ENCODE data around the gene SDF4. TPM values are rescaled to one million over a fixed set of nuclear protein-coding genes. Genes with fewer than 3 reads are reported as not detected.
"Not testable (repeated sequence)": the region's sequence is repeated elsewhere in the genome, so short reads cannot be mapped to it uniquely, and the experiment has no call there.

The SDF4 gene
- total RNA-seq, 1 experiment from 2014 or later = 74.4 TPM

GRCh38 chr1:1259540-1259939, 27.7 kb upstream of the SDF4 start:
- no peak for DNase-seq (ENCODE audit: low read depth)

GRCh38 chr1:1259119-1259488, 27.3 kb upstream of the SDF4 start:
- DNase-seq (ENCODE audit: low read depth) = no peak

- no peak for DNase-seq (ENCODE audit: low read depth)
Measured at GRCh38 chr1:1256956-1257871, 25.4 kb upstream of the SDF4 start.

GRCh38 chr1:1255611-1256010, 23.8 kb upstream of the SDF4 start:
- no peak for DNase-seq (ENCODE audit: low read depth)

GRCh38 chr1:1255078-1255477, 23.3 kb upstream of the SDF4 start:
- DNase-seq (ENCODE audit: low read depth) = no peak

DNA sequence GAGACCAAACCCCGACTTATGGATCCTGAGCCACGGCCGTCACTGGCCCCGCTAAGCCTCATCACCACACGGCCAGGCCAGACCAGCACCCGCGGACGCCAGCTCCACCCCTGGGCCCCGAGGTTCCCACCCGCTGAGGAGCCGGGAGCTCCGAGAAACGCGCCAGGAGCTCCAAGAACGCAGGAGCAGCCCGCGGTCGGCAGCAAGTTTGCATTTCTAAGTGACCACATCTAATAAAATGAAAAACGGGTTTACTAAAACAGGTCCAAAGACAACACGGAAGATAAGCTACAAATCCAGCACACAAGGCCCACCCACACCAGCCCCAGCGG, 22.8 kb upstream of the SDF4 start:
- DNase-seq (ENCODE audit: low read depth) = no peak

- no peak for DNase-seq (ENCODE audit: low read depth)
Measured at GRCh38 chr1:1253972-1254666, 22.3 kb upstream of the SDF4 start.

DNA sequence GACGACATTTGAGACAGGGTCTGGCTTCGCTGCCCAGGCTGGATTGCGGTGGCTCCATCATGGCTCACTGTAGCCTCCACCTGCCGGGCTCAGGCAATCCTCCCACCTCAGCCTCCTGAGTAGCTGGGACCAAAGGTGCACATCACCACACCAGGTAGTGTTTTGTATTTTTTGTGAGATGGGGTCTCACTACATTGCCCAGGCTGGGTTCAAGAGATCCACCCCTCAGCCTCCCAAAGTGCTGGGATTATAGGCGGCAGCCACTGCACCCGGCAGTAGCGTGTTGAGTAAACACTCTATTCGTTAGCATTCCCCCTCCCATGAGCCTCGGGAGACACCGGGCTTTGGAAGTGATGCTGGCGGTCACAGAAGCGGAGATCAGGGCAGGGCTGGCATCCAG, 21.5 kb upstream of the SDF4 start:
- DNase-seq (ENCODE audit: low read depth) = no peak

DNA sequence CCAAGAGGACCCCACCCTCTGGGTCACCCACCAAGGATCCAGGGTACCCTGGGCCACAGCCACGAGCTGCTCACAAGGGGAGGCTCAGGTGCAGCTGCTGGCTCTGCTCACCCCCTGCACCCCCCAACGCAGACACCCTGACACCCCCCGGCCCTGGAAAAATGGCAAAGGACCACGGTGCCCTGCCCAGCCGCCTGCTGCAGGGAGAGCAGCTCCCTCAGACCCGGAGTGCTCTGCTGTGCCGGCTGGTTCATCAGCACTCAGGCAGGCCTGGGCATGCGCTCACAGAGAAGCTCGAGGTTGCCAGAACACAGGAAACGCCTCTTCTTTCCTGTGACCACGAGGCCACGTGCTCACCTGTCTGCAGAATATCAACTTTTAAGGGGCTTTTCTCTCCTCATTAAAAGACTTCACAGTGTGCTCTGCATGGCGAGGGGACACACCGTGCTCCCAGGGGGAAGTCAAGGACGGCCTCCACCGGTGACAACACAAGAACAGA, 19.0 kb upstream of the SDF4 start:
- no peak for DNase-seq (ENCODE audit: low read depth)

- not testable (repeated sequence) for DNase-seq (ENCODE audit: low read depth)
Measured at GRCh38 chr1:1248009-1248913, 16.5 kb upstream of the SDF4 start.

DNA sequence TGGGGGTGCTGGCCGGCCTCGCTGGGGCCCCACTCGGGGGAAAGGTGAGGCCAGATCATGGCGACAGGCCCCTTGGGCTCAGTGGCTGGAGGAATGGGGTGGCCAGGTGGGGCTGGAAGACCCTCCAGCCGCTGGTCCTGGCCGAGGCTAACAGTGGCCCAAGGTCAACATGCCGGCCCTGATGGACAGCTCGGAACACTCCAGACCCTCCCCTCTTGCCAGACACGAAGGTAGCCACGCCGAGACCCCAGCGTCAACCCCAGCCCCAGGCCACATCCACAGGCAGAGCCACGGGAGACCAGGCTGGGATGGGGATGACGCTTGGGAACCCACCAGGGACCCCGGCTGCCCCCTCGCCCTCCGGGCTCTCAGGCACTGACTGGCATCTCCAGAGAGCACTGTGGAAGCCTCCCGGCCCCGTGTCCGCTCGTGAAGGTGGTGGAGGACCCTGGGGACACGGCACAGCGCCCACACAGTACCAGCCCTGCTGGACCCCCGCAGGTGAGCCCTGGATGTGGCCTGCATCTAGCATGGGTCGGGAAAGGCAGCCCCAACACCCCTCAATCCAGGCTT, 15.6 kb upstream of the SDF4 start:
- no peak for DNase-seq (ENCODE audit: low read depth)

GRCh38 chr1:1246577-1247340, 15.0 kb upstream of the SDF4 start, which contains the start of gene C1QTNF12:
C1QTNF12 (minus strand) TSS chr1:1246722; CDS start chr1:1246690, 32 bp downstream.
- DNase-seq (ENCODE audit: low read depth) = no peak

DNA sequence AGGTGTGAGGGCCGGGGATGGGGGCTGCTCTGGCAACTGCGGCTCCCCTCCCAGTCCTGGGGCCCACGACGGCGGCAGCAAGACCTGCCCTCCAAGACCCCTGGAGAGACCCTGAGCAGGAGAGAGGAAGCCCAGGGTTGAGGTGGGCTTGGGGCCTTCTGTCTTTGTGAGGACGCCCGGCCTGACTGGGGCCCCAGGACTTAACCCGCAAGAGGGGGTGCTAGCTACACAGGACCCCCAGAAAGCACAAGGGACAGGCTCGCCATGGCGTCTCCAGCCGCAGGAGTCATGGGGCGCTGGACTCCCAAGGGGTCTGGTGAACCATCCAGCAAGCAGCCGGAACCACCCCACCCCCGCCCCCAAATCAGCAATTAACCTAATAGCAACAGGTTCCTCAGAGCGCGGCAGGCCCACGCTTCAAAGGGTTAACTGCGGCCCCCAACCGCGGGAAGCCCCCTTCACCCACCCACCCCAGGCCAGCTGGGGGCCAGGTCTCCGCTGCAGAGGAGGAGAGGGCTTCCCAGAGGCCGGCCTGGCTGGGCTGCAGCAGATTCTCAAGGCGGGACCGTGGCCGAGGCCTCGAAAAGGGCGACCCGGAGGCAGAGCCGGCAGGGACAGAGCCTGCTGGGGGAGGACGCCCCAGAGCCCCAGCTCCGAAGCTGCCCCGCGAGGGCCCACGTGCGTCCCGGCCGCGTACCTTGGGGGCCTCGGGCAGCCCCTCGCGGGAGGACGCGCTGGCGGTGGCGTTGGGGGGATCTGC, 14.2 kb upstream of the SDF4 start:
- no peak for DNase-seq (ENCODE audit: low read depth)

DNA sequence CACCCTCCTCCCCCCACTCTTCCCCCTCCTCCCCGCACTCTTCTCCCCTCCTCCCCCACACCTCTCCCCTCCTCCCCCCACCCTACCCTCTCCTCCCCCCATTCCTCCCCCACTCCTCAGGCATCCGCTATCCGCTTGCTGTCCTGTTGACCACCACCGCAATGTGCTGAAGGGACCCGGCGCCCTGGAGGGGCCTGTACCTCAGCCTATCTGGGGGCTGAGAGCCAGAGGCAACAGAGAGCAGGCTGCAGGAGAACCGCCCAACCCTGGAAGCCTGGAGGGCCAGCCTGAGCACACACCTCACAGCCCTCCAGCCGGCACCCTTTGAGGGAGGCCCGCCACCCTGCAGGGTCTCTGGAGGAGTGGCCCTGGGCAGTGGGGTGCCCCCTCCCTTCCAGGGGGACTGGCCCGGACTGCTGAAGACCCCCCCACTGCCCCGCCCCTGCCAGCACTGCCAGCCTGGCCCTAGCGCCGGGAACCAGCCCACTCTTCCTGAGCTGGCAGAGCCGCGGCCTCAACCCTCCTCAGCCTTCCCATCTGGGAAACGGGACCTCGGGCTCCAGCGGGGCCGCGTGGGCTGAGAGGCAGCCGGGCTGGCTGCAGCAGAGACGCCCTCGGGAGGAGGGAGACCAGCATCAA, 13.5 kb upstream of the SDF4 start:
- no peak for DNase-seq (ENCODE audit: low read depth)

GRCh38 chr1:1244192-1244811, 12.5 kb upstream of the SDF4 start:
- peak; percentile 33 for DNase-seq (ENCODE audit: low read depth)

DNA sequence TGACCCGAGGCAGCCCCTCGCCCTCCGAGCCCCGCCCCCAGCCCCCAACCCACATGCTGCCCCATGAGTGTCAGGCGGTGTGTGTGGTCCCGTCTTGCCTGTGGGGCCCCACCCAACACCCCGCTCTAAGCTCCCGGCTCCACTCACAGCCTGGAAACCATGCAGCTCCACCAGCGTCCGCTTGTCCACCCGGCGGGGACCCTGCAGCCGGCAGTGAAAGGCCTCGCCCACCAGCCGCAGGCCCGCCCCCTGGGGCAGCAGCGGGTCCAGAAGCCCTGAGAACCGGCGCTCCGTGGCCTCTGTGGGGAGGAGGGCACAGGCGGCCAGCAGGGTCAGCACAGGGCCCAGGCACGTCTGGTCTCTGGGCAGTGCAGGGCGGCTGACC, 12.0 kb upstream of the SDF4 start:
- no peak for DNase-seq (ENCODE audit: low read depth)

DNA sequence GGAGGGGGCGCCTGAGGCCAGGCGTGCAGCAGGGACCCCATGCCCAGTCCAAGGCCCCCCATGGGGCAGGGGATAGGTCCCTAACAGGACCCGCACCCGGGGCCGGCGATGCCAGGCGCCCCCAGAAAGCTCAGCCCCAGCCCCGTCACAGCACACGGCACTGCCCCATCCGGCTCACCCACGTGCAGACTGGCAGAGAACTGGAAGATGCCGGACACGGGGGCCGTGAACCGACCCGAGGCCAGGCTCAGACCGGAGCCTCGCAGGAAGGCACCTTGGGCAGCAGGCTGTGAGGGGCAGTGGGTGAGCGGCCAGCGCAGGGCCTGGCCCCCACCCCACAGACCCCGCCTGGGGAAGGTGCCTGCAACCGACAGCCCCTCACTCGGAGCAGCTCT, 11.5 kb upstream of the SDF4 start:
- no peak for DNase-seq (ENCODE audit: low read depth)

DNA sequence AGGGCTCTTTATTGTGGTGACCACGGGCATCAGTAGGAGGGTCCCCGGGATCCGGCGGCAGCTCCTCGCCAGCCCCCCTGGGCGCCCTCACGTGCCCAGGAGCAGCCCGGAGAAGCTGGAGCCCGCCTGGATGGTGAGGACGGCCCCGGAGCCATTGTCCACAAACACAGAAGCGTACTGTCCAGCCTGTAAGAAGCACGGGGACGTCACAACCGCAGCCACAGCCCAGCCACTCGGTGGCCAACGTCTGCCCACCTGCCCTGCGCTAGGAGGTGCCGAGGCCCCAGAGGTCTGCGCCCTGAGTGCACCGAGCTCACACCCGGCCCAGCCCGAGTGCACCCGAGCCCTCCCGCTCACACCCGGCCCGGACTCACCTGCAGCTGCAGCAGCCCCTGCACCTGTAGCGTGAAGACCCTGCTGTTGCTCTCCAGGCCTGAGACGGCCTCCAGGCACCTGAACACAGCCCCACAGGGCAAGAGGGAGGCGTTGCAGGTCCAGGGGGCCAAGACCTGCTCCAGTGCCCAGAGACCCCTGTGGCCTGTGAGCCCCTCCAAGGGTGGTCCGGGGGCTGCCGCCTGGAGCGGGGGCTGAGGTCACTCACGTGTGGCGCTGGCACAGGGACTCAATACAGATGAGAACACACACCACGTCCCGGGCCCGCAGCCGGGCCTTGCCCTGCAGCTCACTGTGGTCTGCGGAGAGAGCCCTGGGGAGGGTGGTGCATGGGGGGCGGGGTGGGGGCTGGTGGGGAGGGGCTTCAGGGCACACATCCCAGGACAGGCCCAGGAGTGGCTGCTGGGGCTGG, 10.9 kb upstream of the SDF4 start:
- no peak for DNase-seq (ENCODE audit: low read depth)
